ENCODE results near the gene ATP11A.
A peak's percentile ranks its signal among the peaks of the same experiment; 100 is the strongest.

Gene ATP11A

DNA sequence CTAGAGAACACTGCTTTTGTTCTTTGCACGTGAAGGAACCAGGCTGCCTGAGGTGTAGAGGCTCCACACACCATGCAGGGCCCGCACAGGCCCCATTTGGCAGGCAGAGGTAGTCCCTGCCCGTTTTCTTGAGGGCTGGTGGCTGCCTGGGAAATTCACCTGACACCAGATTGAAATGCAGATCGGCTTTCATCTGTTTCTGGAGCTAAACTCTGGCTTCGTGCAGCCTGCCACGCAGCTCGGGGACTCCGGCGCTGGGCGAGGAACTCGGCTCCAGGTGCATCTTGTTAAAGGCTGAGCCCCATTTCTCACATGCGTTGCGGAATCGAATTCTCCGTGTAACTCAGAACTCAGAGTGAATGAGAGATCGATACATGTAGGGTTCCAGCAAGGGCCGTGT, 37.7 kb downstream of the ATP11A start:
- H3K4me3 ChIP-seq (replicated peaks; ENCODE audit: low read depth, low read length), result no peak overlapping the region
- DNase-seq (ENCODE audit: low read depth), result no peak

DNA sequence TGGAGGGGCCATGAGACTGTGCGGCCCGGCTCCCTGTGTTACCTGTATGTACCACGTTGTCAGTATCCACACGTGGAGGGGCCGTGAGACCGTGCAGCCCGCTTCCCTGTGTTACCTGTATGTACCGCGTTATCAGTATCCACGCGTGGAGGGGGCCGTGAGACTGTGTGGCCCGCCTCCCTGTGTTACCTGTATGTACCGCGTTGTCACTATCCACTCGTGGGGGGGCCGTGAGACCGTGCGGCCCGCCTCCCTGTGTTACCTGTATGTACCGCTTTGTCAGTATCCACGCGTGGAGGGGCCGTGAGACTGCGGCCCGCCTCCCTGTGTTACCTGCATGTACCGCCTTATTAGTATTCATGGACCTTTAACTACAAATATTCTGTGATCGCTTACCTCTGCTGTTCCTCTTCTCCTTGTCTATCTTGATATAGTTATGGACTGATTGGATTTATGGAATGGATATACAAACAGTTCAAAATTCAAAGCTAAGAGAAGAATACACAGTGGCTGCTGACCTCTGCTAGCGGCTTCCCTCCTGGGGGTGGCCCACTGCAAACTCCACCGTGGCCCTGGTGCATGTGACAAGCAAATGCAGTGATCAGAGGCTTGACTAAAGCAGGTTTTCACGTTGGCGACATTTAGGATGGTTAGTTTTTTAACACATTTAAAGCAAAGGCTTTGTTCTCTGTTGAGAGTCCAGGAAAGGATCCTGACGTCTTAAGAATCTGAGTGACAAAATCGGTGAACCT, 38.7 kb downstream of the ATP11A start:
- TF ChIP-seq, protein P1, sequence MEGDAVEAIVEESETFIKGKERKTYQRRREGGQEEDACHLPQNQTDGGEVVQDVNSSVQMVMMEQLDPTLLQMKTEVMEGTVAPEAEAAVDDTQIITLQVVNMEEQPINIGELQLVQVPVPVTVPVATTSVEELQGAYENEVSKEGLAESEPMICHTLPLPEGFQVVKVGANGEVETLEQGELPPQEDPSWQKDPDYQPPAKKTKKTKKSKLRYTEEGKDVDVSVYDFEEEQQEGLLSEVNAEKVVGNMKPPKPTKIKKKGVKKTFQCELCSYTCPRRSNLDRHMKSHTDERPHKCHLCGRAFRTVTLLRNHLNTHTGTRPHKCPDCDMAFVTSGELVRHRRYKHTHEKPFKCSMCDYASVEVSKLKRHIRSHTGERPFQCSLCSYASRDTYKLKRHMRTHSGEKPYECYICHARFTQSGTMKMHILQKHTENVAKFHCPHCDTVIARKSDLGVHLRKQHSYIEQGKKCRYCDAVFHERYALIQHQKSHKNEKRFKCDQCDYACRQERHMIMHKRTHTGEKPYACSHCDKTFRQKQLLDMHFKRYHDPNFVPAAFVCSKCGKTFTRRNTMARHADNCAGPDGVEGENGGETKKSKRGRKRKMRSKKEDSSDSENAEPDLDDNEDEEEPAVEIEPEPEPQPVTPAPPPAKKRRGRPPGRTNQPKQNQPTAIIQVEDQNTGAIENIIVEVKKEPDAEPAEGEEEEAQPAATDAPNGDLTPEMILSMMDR (IDR thresholded peaks at IDR 0.05; ENCODE audit: low read length, missing control alignments), result no peak
- H3K4me3 ChIP-seq (replicated peaks; ENCODE audit: low read depth, low read length), result no peak overlapping the region
- DNase-seq (ENCODE audit: low read depth), result no peak

More for the DNA sequence above, 37.7 kb downstream of the ATP11A start:
- TF ChIP-seq, protein P1 (IDR thresholded peaks at IDR 0.05; ENCODE audit: low read length, missing control alignments), result no peak

DNA sequence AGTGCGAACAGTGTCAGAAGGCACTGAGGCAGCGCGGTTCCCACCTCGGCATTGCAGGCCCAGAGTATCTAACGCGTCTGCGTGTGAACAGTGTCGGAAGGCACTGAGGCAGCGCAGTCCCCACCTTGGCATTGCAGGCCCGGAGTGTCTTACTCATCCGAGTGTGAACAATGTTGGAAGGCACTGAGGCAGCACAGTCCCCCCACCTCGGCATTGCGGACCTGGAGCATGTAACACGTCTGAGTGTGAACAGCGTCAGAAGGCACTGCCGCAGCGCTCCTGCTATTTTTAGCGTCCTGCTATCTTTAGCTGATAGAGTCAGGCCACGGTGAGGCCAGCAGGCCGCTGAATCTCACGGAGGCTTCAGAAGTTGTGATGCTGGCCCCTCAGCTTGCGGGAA, 39.6 kb downstream of the ATP11A start:
- H3K4me3 ChIP-seq (replicated peaks; ENCODE audit: low read depth, low read length), result no peak overlapping the region
- TF ChIP-seq, protein P1 (IDR thresholded peaks at IDR 0.05; ENCODE audit: low read length, missing control alignments), result no peak
- DNase-seq (ENCODE audit: low read depth), result peak; percentile 17

DNA sequence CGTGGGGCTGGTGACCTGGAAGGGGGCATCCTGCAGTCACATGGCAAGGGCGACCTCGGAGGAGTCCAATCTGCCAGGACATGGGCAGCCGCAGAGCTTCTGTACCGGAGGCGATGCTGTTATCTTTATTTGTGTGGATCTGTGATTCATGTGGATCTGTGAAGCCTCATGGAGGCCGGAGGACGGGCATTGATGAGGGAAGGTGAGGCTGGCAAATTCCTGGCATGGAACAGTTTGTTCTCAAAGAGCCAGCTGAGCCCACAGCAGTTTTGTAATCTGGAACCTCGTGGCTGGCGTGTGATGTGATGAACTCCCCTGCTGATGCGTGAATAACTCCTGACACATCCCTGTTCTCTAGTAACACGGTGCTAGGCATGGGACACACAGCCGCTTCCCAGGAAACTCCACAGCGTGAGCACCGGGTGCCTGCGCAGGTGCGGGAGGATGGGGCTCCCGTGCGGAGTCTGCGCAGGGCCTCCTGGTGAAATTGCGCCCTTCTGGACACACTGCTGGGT, 40.4 kb downstream of the ATP11A start:
- H3K4me3 ChIP-seq (replicated peaks; ENCODE audit: low read depth, low read length), result no peak overlapping the region
- DNase-seq (ENCODE audit: low read depth), result peak; percentile 27
- TF ChIP-seq, protein P1 (IDR thresholded peaks at IDR 0.05; ENCODE audit: low read length, missing control alignments), result no peak

DNA sequence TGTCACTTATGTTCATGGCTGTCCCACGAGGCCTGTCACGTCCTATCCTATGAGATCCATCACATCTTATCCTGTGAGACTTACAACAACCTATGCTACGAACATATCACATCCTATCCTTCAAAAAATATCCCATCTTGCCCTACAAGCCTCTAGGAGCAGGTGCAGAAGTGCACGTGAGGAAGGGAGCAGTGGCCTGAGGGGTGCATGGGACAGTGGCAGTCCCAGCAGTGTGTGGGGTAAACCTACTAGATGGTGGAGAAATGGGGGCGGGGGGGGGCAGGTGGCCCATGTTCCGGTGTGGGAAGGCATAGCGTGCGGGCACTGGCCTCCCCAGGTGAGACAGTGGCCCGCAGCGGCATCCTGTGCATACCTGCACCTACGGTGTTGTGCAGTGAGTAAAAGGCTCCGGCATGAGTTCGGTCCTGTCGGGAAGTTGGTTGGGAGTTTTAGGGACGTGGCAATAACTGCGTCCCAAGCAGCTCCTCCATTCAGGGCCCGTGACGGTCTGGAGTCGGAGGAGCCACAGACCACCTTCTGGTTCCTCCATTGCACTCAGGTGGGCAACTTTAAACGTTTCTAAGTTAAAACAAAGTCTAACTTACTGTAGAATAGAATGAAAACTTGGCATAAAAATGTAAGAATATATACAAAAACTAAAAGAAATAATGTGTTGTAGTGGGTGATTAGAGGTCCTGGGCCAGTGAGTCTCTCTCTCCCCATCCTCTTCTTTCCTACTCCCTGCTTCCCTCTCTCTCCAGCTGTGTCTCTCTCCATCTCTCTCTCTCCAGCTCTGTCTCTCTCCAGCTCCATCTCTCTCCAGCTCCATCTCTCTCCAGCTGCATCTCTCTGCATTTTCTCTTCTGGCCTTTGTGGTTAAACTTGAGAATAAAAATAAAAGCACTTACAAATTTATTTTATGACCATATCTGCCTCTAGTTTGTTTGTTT, 42.1 kb downstream of the ATP11A start:
- no peak for DNase-seq (ENCODE audit: low read depth)
- H3K4me3 ChIP-seq (replicated peaks; ENCODE audit: low read depth, low read length), result no peak overlapping the region
- TF ChIP-seq, protein P1 (IDR thresholded peaks at IDR 0.05; ENCODE audit: low read length, missing control alignments), result no peak

DNA sequence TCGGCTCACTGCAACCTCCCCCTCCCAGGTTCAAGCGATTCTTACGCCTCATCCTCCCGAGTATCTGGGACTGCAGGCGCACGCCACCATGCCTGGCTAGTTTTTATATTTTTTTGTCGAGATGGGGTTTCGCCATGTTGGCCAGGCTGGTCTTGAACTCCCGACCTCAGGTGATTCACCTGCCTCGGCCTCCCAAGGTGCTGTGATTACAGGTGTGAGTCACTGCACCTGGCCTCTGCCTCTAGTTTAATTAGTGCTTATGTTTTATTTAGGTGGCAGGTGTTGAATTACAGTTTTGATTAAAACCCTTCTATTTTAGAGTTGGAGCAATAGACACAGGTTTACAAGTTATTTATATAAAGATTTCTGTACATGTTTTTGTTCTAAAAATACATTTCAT, 42.8 kb downstream of the ATP11A start:
- DNase-seq (ENCODE audit: low read depth), result no peak
- H3K4me3 ChIP-seq (replicated peaks; ENCODE audit: low read depth, low read length), result no peak overlapping the region
- TF ChIP-seq, protein P1 (IDR thresholded peaks at IDR 0.05; ENCODE audit: low read length, missing control alignments), result no peak

All from fibroblast of pulmonary artery (primary cell).